ENCODE data around the gene ZNF488.

- TF ChIP-seq EP300 (IDR thresholded peaks at IDR 0.05) (no peak), CTCF (IDR thresholded peaks at IDR 0.05) (no peak)
Measured at GRCh38 chr10:47397256-47397655, 13.2 kb upstream of the ZNF488 start.

All from suprapubic skin (tissue), 3 donors.